GM21423 (cell line): Measurements from ENCODE around the gene RGS9BP.
"Not testable (repeated sequence)": the region's sequence is repeated elsewhere in the genome, so short reads cannot be mapped to it uniquely, and the experiment has no call there.

Experiments
- ATAC-seq: cut with Tn5 transposase; IDR thresholded peaks from one replicate; pipeline ENCODE4 v1.9.1; 2021; ENCODE audit warnings: mild to moderate bottlenecking, moderate library complexity; ENCODE audit not compliant: unreplicated experiment

The RGS9BP gene

GRCh38 chr19:32694851-32695250 lies 19.2 kb downstream of the RGS9BP start:
- ATAC-seq, result not testable (repeated sequence)

- not testable (repeated sequence) for ATAC-seq
These were observed 19.9 kb downstream of the RGS9BP start for GRCh38 chr19:32695506-32695905.

DNA sequence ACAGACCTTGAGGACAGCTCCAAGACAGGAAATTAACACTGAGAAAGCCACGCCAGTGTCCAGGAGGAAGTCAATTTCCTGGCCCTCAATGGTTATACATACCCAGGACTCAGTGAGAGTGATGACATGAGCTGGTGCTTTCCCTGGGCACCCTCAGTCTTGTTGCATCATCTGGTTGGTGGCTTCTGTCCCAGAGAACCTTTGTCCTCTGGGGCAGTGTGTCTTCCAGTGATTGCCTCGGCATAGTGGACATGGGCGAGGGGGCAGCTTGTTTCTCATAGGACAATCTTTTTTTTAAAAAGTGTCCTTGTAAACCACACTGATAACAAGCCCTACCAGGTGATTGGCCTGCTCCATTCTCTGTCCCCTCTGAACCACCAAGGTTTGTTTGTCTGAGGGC lies 21.1 kb downstream of the RGS9BP start:
- ATAC-seq, result not testable (repeated sequence)

DNA sequence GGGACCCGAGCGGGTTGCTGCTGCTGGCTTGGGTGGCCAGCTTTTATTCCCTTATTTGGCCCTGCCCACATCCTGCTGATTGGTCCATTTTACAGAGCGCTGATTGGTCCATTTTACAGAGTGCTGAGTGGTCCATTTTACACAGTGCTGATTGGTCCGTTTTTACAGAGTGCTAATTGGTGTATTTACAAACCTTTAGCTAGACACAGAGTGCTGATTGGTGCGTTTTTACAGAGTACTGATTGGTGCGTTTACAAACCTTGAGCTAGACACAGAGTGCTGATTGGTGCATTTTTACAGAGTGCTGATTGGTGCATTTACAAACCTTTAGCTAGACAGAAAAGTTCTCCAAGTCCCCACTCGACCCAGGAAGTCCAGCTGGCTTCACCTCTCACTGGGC lies 24.5 kb downstream of the RGS9BP start:
- ATAC-seq, result not testable (repeated sequence)

DNA sequence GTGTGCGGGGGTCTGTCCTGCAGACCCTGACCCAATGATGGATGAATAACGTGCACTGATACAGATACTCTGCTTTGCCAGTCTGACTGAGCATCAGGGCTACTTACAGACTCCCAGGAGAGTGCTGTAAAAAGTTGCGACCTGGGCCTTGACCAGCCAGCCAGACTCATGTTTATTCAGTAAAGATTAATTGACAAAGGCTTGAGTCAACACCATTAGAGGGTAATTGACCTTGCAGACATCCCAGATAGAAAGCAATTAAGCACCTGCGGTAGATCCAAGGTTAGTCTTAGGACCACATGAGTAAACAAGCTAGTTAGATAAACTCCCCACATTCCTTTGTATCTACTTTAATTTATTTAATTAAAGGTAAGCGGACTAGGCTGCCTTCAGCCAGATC lies 26.4 kb downstream of the RGS9BP start:
- ATAC-seq, result no peak

GRCh38 chr19:32704006-32704405 lies 28.4 kb downstream of the RGS9BP start:
- ATAC-seq, result not testable (repeated sequence)

- ATAC-seq, result no peak
These were observed 32.8 kb downstream of the RGS9BP start for GRCh38 chr19:32708457-32708856.

GRCh38 chr19:32709032-32709431 lies 33.4 kb downstream of the RGS9BP start:
- no peak for ATAC-seq

GRCh38 chr19:32711747-32712146 lies 36.1 kb downstream of the RGS9BP start:
- ATAC-seq, result no peak

DNA sequence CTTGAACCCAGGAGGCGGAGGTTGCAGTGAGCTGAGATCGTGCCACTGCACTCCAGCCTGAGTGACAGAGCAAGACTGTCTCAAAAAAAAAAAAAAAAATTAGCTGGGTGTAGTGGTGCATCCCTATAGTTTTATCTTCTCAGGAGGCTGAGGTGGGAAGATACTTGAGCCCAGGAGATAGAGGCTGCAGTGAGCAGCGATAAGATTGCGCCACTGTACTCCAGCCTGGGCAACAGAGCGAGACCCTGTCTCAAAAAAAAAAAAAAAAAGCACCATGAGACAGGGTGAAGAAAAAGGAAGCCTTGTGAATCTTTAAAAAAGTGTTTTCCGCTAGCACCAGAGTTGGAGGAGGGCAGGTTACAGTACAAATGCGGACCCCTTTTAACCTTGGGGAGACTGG lies 40.6 kb downstream of the RGS9BP start:
- not testable (repeated sequence) for ATAC-seq

DNA sequence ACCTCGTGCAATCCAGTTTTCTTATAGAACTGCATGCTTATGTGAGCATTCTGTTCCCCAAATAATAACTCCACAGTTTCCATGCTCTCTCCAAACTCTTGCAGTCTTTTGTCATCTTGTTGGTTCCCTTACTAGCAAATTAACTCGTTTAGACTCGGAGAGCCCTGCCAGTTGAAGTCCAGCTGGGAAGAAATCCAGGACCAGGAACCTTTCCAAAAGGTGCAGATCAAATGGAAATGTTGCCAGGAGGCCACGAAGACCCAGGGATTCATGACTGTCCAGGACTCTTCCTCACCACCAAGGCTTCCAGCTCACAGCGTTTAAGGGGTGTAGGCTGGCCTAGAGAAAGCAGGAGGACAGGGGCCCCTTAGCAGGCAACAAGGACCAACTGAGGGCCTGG lies 41.8 kb downstream of the RGS9BP start:
- ATAC-seq, result no peak

DNA sequence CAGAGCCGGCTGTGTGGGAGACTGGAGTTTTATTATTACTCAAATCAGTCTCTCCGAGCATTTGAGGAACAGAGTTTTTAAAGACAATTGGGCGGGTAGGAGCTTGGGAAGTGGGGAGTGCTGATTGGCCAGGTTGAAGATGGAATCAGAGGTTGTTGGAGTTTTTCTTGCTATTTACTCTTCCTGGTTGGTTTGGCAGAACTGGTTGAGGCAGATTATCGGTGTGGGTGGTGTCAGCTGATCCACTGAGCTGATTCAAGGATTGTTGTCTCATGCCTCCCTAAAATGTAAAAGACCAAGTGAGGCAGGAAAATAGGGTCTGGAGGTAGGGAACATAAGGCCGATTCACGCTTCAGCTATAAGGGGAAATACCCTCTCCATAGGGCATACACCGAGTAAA lies 42.6 kb downstream of the RGS9BP start:
- no peak for ATAC-seq

DNA sequence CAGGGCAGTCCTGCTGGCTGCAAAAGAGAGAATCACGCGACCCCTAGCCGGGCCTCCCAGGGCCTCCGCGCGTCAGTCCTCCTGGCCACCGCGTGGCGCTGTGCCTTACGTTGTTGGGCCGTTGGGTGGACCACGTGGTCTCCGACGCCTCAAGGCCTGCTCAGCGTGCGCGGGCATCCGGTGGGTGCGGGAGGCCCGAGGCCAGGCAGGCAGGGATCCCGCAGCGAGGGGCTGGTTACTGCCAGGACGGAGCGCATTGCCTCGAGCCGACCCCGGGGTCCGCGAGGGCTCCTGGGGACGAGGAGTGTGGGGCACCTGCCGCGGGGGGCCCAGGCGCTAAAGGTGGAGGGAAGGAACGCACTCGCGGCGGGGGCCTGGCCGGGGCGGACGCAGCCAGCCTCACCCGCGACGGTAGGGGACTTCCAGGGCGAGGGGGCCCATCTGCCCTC lies 44.0 kb downstream of the RGS9BP start, which contains the start of gene TDRD12:
Gene TDRD12, plus strand, starts transcription at position 157 of the 449 bp plus-strand sequence. CDS start 306 bp downstream, outside the sequence.
- no peak for ATAC-seq

- ATAC-seq, result no peak
These were observed 44.7 kb downstream of the RGS9BP start for GRCh38 chr19:32720216-32720935.

DNA sequence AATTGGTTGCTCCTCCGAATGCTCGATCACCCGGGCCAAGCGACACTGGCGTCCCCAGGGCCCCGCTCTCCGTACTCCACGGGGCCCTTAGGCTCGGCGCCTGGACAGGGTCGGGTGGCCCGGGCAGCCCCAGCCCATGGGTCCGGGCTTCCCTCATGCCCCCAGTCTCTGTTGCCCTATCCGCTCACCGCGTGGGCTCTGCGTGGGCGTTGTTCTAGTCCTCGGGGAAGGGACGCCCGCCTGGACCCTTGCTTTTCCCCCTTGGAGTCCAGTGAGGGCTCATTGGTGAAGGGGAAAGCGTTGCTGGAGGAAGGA lies 45.2 kb downstream of the RGS9BP start:
- no peak for ATAC-seq
